NCI-H345 (cell line): ENCODE results near the gene RAB11FIP4.

Experiments used
- DNase-seq: peaks from one replicate; lab custom pipeline; 2025; lab: John Stamatoyannopoulos, UW

RAB11FIP4 gene

GRCh38 chr17:31387438-31387837 lies 4.0 kb upstream of the RAB11FIP4 start:
- no peak for DNase-seq

GRCh38 chr17:31388351-31388750 lies 3.1 kb upstream of the RAB11FIP4 start:
- no peak for DNase-seq

GRCh38 chr17:31388770-31389656 lies 2.5 kb upstream of the RAB11FIP4 start:
- peak; percentile 41 for DNase-seq

GRCh38 chr17:31389657-31390381 lies 1.7 kb upstream of the RAB11FIP4 start:
- DNase-seq: no peak

GRCh38 chr17:31390426-31390747 lies 1.1 kb upstream of the RAB11FIP4 start:
- DNase-seq: no peak

GRCh38 chr17:31390748-31391495 lies 553 bp upstream of the RAB11FIP4 start:
- no peak for DNase-seq

- no peak for DNase-seq
These were observed 754 bp downstream of the RAB11FIP4 start for GRCh38 chr17:31392002-31392855.

- no peak for DNase-seq
These were observed 1.6 kb downstream of the RAB11FIP4 start for GRCh38 chr17:31392856-31393748.

- DNase-seq: no peak
These were observed 2.3 kb downstream of the RAB11FIP4 start for GRCh38 chr17:31393749-31394146.

- no peak for DNase-seq
These were observed 3.1 kb downstream of the RAB11FIP4 start for GRCh38 chr17:31394544-31394943.

- DNase-seq: no peak
These were observed 5.9 kb downstream of the RAB11FIP4 start for GRCh38 chr17:31397256-31397939.

- DNase-seq: no peak
These were observed 7.2 kb downstream of the RAB11FIP4 start for GRCh38 chr17:31398381-31399311.

- DNase-seq: no peak
These were observed 9.0 kb downstream of the RAB11FIP4 start for GRCh38 chr17:31400481-31400950.

- DNase-seq: no peak
These were observed 10.2 kb downstream of the RAB11FIP4 start for GRCh38 chr17:31401456-31402254.

GRCh38 chr17:31404028-31404949 lies 12.8 kb downstream of the RAB11FIP4 start:
- DNase-seq: no peak

GRCh38 chr17:31405890-31406371 lies 14.5 kb downstream of the RAB11FIP4 start:
- DNase-seq: no peak

- no peak for DNase-seq
These were observed 17.1 kb downstream of the RAB11FIP4 start for GRCh38 chr17:31408586-31408985.
